Measurements from ENCODE around the gene KLF13.

Gene KLF13

GRCh38 chr15:31280046-31280830 lies 46.4 kb upstream of the KLF13 start:
- Histone ChIP-seq H3K4me2 (ENCODE audit: low read length) (no peak overlapping the region), H3K23ac (ENCODE audit: low read length) (no peak overlapping the region), H3K4ac (ENCODE audit: low read depth, low read length) (no peak overlapping the region), H3K27ac (ENCODE audit: low read depth, low read length) (no peak overlapping the region), H3K79me2 (ENCODE audit: control insufficient read depth, insufficient read depth, low read length) (no peaks in the 10 kb centered on the region), H4K5ac (ENCODE audit: low read length) (no peak overlapping the region), H3K56ac (ENCODE audit: low read length) (no peak overlapping the region), H2BK120ac (ENCODE audit: low read depth, low read length) (no peak overlapping the region), H4K8ac (ENCODE audit: low read depth, low read length) (no peak overlapping the region), H2BK15ac (replicated peaks; ENCODE audit: low read depth) (no peak overlapping the region), H3K9ac (ENCODE audit: low read length) (no peak overlapping the region), H2BK5ac (ENCODE audit: low read length) (no peak overlapping the region), H2AK5ac (ENCODE audit: low read length) (no peak overlapping the region), H3K79me1 (ENCODE audit: low read length) (no peaks in the 10 kb centered on the region), H3K27me3 (ENCODE audit: insufficient read depth, low read length, poor library complexity) (no peaks in the 10 kb centered on the region), H3K18ac (ENCODE audit: low read length) (no peak overlapping the region), H3K36me3 (ENCODE audit: control insufficient read depth, insufficient read depth, low read length) (no peaks in the 10 kb centered on the region), H3K4me3 (ENCODE audit: low read length) (no peak overlapping the region), H3K4me1 (ENCODE audit: control insufficient read depth, low read depth, low read length) (no peaks in the 10 kb centered on the region)
- no peak for DNase-seq
- WGBS (ENCODE audit: extremely low coverage, insufficient coverage, low lambda C conversion rate): no CpG with 5 or more reads among the region's 16 CpGs

- Histone ChIP-seq H3K4me1 (ENCODE audit: control insufficient read depth, low read depth, low read length) (peaks cover under 1% of the 10 kb centered on the region), H3K9ac (ENCODE audit: low read length) (no peak overlapping the region), H3K4ac (ENCODE audit: low read depth, low read length) (no peak overlapping the region), H4K8ac (ENCODE audit: low read depth, low read length) (no peak overlapping the region), H3K4me3 (ENCODE audit: low read length) (no peak overlapping the region), H3K79me2 (ENCODE audit: control insufficient read depth, insufficient read depth, low read length) (no peaks in the 10 kb centered on the region), H3K27ac (ENCODE audit: low read depth, low read length) (no peak overlapping the region), H2BK120ac (ENCODE audit: low read depth, low read length) (no peak overlapping the region), H2BK15ac (replicated peaks; ENCODE audit: low read depth) (no peak overlapping the region), H3K36me3 (ENCODE audit: control insufficient read depth, insufficient read depth, low read length) (no peaks in the 10 kb centered on the region), H3K27me3 (ENCODE audit: insufficient read depth, low read length, poor library complexity) (no peaks in the 10 kb centered on the region), H3K23ac (ENCODE audit: low read length) (no peak overlapping the region), H3K18ac (ENCODE audit: low read length) (no peak overlapping the region), H2AK5ac (ENCODE audit: low read length) (no peak overlapping the region), H3K56ac (ENCODE audit: low read length) (no peak overlapping the region), H3K79me1 (ENCODE audit: low read length) (no peaks in the 10 kb centered on the region), H4K5ac (ENCODE audit: low read length) (no peak overlapping the region), H2BK5ac (ENCODE audit: low read length) (no peak overlapping the region), H3K4me2 (ENCODE audit: low read length) (no peak overlapping the region)
- no CpG with 5 or more reads among the region's 6 CpGs for WGBS (ENCODE audit: extremely low coverage, insufficient coverage, low lambda C conversion rate)
- DNase-seq: no peak
Measured at GRCh38 chr15:31280831-31281216, 45.8 kb upstream of the KLF13 start.

- H3K23ac ChIP-seq (ENCODE audit: low read length): no peak overlapping the region
- no peak overlapping the region for H3K4ac ChIP-seq (ENCODE audit: low read depth, low read length)
- no peaks in the 10 kb centered on the region for H3K79me2 ChIP-seq (ENCODE audit: control insufficient read depth, insufficient read depth, low read length)
- H3K4me3 ChIP-seq (ENCODE audit: low read length): no peak overlapping the region
- no peaks in the 10 kb centered on the region for H3K79me1 ChIP-seq (ENCODE audit: low read length)
- no peak for DNase-seq
- no peak overlapping the region for H3K18ac ChIP-seq (ENCODE audit: low read length)
- H2AK5ac ChIP-seq (ENCODE audit: low read length): no peak overlapping the region
- no peak overlapping the region for H2BK120ac ChIP-seq (ENCODE audit: low read depth, low read length)
- no peaks in the 10 kb centered on the region for H3K27me3 ChIP-seq (ENCODE audit: insufficient read depth, low read length, poor library complexity)
- peaks cover 3% of the 10 kb centered on the region for H3K4me1 ChIP-seq (ENCODE audit: control insufficient read depth, low read depth, low read length)
- H4K8ac ChIP-seq (ENCODE audit: low read depth, low read length): no peak overlapping the region
- H3K9ac ChIP-seq (ENCODE audit: low read length): no peak overlapping the region
- no peak overlapping the region for H2BK5ac ChIP-seq (ENCODE audit: low read length)
- H3K4me2 ChIP-seq (ENCODE audit: low read length): no peak overlapping the region
- no peaks in the 10 kb centered on the region for H3K36me3 ChIP-seq (ENCODE audit: control insufficient read depth, insufficient read depth, low read length)
- no peak overlapping the region for H2BK15ac ChIP-seq (replicated peaks; ENCODE audit: low read depth)
- WGBS (ENCODE audit: extremely low coverage, insufficient coverage, low lambda C conversion rate): no CpG with 5 or more reads among the region's 4 CpGs
- H4K5ac ChIP-seq (ENCODE audit: low read length): no peak overlapping the region
- no peak overlapping the region for H3K56ac ChIP-seq (ENCODE audit: low read length)
- H3K27ac ChIP-seq (ENCODE audit: low read depth, low read length): no peak overlapping the region
Measured at GRCh38 chr15:31283043-31283442, 43.6 kb upstream of the KLF13 start.

- no peaks in the 10 kb centered on the region for H3K79me2 ChIP-seq (ENCODE audit: control insufficient read depth, insufficient read depth, low read length)
- H3K4ac ChIP-seq (ENCODE audit: low read depth, low read length): no peak overlapping the region
- no peak overlapping the region for H2AK5ac ChIP-seq (ENCODE audit: low read length)
- no peak overlapping the region for H3K27ac ChIP-seq (ENCODE audit: low read depth, low read length)
- no peak overlapping the region for H4K5ac ChIP-seq (ENCODE audit: low read length)
- no peaks in the 10 kb centered on the region for H3K36me3 ChIP-seq (ENCODE audit: control insufficient read depth, insufficient read depth, low read length)
- H3K27me3 ChIP-seq (ENCODE audit: insufficient read depth, low read length, poor library complexity): no peaks in the 10 kb centered on the region
- no peak overlapping the region for H4K8ac ChIP-seq (ENCODE audit: low read depth, low read length)
- peaks cover 3% of the 10 kb centered on the region for H3K4me1 ChIP-seq (ENCODE audit: control insufficient read depth, low read depth, low read length)
- no peak overlapping the region for H3K23ac ChIP-seq (ENCODE audit: low read length)
- no peak overlapping the region for H3K4me2 ChIP-seq (ENCODE audit: low read length)
- H2BK15ac ChIP-seq (replicated peaks; ENCODE audit: low read depth): no peak overlapping the region
- no peak overlapping the region for H2BK5ac ChIP-seq (ENCODE audit: low read length)
- no peaks in the 10 kb centered on the region for H3K79me1 ChIP-seq (ENCODE audit: low read length)
- H3K18ac ChIP-seq (ENCODE audit: low read length): no peak overlapping the region
- H2BK120ac ChIP-seq (ENCODE audit: low read depth, low read length): no peak overlapping the region
- H3K56ac ChIP-seq (ENCODE audit: low read length): no peak overlapping the region
- H3K4me3 ChIP-seq (ENCODE audit: low read length): no peak overlapping the region
- no peak overlapping the region for H3K9ac ChIP-seq (ENCODE audit: low read length)
- no CpG with 5 or more reads among the region's 1 CpG for WGBS (ENCODE audit: extremely low coverage, insufficient coverage, low lambda C conversion rate)
- DNase-seq: no peak
Measured at GRCh38 chr15:31285772-31286261, 40.8 kb upstream of the KLF13 start.

- Histone ChIP-seq H2BK5ac (ENCODE audit: low read length) (no peak overlapping the region), H4K8ac (ENCODE audit: low read depth, low read length) (no peak overlapping the region), H3K4me1 (ENCODE audit: control insufficient read depth, low read depth, low read length) (no peaks in the 10 kb centered on the region), H2BK120ac (ENCODE audit: low read depth, low read length) (no peak overlapping the region), H3K18ac (ENCODE audit: low read length) (no peak overlapping the region), H3K4me3 (ENCODE audit: low read length) (no peak overlapping the region), H3K79me1 (ENCODE audit: low read length) (no peaks in the 10 kb centered on the region), H2AK5ac (ENCODE audit: low read length) (no peak overlapping the region), H3K27me3 (ENCODE audit: insufficient read depth, low read length, poor library complexity) (no peaks in the 10 kb centered on the region), H3K79me2 (ENCODE audit: control insufficient read depth, insufficient read depth, low read length) (no peaks in the 10 kb centered on the region), H3K23ac (ENCODE audit: low read length) (no peak overlapping the region), H3K27ac (ENCODE audit: low read depth, low read length) (no peak overlapping the region), H3K9ac (ENCODE audit: low read length) (no peak overlapping the region), H3K4me2 (ENCODE audit: low read length) (no peak overlapping the region), H2BK15ac (replicated peaks; ENCODE audit: low read depth) (no peak overlapping the region), H4K5ac (ENCODE audit: low read length) (no peak overlapping the region), H3K56ac (ENCODE audit: low read length) (no peak overlapping the region), H3K36me3 (ENCODE audit: control insufficient read depth, insufficient read depth, low read length) (no peaks in the 10 kb centered on the region), H3K4ac (ENCODE audit: low read depth, low read length) (no peak overlapping the region)
- DNase-seq: no peak
- no CpG with 5 or more reads among the region's 3 CpGs for WGBS (ENCODE audit: extremely low coverage, insufficient coverage, low lambda C conversion rate)
Measured at GRCh38 chr15:31291048-31291578, 35.5 kb upstream of the KLF13 start.

All from mesendoderm (in vitro differentiated cells).